Subcutaneous adipose tissue (tissue), 4 donors: ENCODE data around the gene ABCC9. TPM values are rescaled to one million over a fixed set of nuclear protein-coding genes. Genes with fewer than 3 reads are reported as not detected.

ENCODE experiments used
- total RNA-seq, 4 donors: library from RNA; depleted of rRNA; stranded (reverse); fragments of >200 nt; gene quantifications; one replicate each; pipeline ENCODE4 v1.1.0, GENCODE V29; 2016
- TF ChIP-seq, protein P1 (sequence below): fragments of 450-650 bp; IDR thresholded peaks from one replicate; pipeline ENCODE4 v1.5.1; 2016; ENCODE audit warnings: low read depth, mild to moderate bottlenecking, control low read depth, antibody characterized with exemption, moderate library complexity

The ABCC9 gene
- total RNA-seq, 4 donors from 2014 or later = 42.9 to 67.3 (median 52.3) TPM

- TF ChIP-seq, protein P1, sequence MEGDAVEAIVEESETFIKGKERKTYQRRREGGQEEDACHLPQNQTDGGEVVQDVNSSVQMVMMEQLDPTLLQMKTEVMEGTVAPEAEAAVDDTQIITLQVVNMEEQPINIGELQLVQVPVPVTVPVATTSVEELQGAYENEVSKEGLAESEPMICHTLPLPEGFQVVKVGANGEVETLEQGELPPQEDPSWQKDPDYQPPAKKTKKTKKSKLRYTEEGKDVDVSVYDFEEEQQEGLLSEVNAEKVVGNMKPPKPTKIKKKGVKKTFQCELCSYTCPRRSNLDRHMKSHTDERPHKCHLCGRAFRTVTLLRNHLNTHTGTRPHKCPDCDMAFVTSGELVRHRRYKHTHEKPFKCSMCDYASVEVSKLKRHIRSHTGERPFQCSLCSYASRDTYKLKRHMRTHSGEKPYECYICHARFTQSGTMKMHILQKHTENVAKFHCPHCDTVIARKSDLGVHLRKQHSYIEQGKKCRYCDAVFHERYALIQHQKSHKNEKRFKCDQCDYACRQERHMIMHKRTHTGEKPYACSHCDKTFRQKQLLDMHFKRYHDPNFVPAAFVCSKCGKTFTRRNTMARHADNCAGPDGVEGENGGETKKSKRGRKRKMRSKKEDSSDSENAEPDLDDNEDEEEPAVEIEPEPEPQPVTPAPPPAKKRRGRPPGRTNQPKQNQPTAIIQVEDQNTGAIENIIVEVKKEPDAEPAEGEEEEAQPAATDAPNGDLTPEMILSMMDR = no peak
These were observed 61.9 kb downstream of the ABCC9 start for GRCh38 chr12:21879312-21879711.

DNA sequence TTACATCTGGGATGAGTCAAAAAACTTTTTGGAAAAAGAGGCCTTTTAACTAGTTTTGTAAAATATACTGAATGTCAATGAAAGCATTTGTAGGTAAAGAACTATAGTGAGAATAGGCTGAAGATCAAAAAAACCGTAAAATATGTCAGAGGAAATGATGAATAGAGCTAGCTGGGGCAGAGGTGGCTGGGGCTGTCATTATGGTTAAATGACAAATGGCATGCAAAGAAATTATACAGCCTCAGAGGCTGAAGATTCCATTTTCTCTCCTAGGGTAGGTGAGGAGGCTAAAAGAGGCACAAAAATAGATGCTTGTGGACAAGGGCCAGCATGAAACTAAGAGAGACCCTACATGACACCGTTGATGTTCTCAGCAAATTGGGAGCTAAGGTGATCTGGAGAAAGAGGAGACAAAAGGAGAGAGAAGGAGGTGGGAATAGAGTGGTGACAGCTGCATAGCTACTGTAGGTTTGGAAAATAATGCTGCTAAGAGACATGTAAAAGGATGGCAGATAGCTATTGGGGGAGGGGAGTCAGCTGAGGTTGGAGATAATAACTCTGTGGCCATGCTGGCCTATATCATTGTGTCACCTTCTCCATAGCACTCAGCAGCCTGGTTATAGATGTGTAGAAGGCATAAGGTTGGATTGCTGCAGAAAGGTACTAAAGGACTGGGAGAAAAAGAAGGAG, 63.8 kb downstream of the ABCC9 start:
- TF ChIP-seq, protein P1 = no peak

DNA sequence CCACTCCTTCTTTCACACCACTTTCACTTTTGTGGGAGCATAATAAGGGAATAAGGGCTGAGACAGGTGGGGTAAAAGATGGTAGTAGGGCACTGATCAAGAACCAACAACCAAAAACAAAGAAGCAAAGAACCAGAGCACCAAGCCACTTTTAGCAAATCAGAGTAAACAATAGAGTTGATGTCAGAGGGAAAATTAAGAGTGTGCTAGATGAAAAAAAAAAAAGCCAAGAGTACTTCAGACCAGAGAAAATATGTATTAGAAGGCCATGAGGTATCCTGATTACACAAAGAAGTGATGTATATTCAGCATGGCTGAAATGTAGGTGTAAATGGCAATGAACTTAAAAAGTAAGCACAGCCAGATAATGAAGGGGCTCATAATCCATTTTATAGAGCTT, 75.4 kb downstream of the ABCC9 start:
- TF ChIP-seq, protein P1 = no peak

- TF ChIP-seq, protein P1 = no peak
These were observed 80.7 kb downstream of the ABCC9 start for GRCh38 chr12:21860534-21860933.

GRCh38 chr12:21860128-21860527, 81.1 kb downstream of the ABCC9 start:
- TF ChIP-seq, protein P1 = no peak

- TF ChIP-seq, protein P1 = no peak
These were observed 89.0 kb downstream of the ABCC9 start for GRCh38 chr12:21852251-21852650.

DNA sequence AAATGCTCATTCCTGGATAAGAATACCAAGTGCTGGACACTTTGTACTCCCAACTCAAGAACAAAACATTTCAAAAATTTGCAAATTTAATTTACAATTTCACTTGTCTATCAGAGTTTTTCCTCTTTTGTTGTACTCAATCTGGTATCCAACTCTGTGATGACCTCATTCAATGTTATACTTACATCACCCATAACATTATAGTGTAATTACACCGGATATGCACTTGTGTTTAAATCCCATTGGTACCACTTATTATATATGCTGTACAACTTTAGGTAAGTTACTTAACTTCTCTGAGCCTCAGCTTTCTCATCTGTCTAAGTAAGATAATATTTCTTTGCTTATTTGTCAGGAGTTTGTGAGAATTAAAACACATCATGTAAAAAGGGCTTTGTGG, 90.1 kb downstream of the ABCC9 start:
- TF ChIP-seq, protein P1 = no peak
